K562 (cell line): ENCODE measurements around the gene NAT9. TPM values are rescaled to one million over a fixed set of nuclear protein-coding genes. Genes with fewer than 3 reads are reported as not detected.

ENCODE experiments used
- CHD2 ChIP-seq: IDR thresholded peaks from 2 replicates; pipeline ENCODE4 v1.6.1; 2011; ENCODE audit warnings: low read depth, low read length
- CREB3L1 ChIP-seq: fragments of 450-650 bp; IDR thresholded peaks from 2 replicates; pipeline ENCODE4 v1.6.1; 2014; ENCODE audit warnings: low read depth, mild to moderate bottlenecking, moderate library complexity, borderline replicate concordance
- CREM ChIP-seq: IDR thresholded peaks from 2 replicates; pipeline ENCODE4 v1.6.1; 2014; ENCODE audit warnings: antibody characterized with exemption, low read depth
- DACH1 ChIP-seq: fragments of 450-650 bp; IDR thresholded peaks from 2 replicates; pipeline ENCODE4 v1.6.1; 2018; ENCODE audit not compliant: partially characterized antibody
- DMBX1 ChIP-seq: fragments of 250-450 bp; sonication (Bioruptor Pico); IDR thresholded peaks from 2 replicates; pipeline ENCODE4 v1.8.0; 2022; ENCODE audit warnings: inconsistent platforms, mild to moderate bottlenecking, moderate library complexity, borderline replicate concordance
- FOXJ3 ChIP-seq: sonication (generic); formaldehyde crosslinking; IDR thresholded peaks from 2 replicates; pipeline ENCODE4 v1.4.0; 2020; ENCODE audit warnings: mild to moderate bottlenecking, missing genetic modification reagents
- JUND ChIP-seq, 2 experiments: IDR thresholded peaks; 2 replicates in 1 of 2; 3 replicates in 1 of 2; pipeline ENCODE4 v1.6.1; 2011; ENCODE audit warnings: borderline replicate concordance in 2 of 2, low read depth in 2 of 2, low read length in 2 of 2, improper control_type of control experiment in 1 of 2, missing biosample characterization in 1 of 2, missing genetic modification characterization in 1 of 2, missing genetic modification reagents in 1 of 2
- MAZ ChIP-seq, 2 experiments: fragments of 450-650 bp in 1 of 2; sonication (generic) in 1 of 2; formaldehyde crosslinking; IDR thresholded peaks in 1 of 2; conservative IDR thresholded peaks in 1 of 2; 2 replicates each; pipeline versions ENCODE4 v1.4.0 to v1.5.0; 2020; ENCODE audit warnings: mild to moderate bottlenecking in 1 of 2, missing genetic modification reagents in 1 of 2
- MTA3 ChIP-seq: fragments of 450-650 bp; formaldehyde crosslinking; IDR thresholded peaks from 2 replicates; pipeline ENCODE4 v1.6.1; 2017; ENCODE audit warnings: mild to moderate bottlenecking, borderline replicate concordance
- PCBP1 ChIP-seq: fragments of 200-400 bp; formaldehyde crosslinking; IDR thresholded peaks from 2 replicates; pipeline ENCODE4 v1.6.1; 2018; ENCODE audit warnings: mild to moderate bottlenecking, low read depth, low read length; ENCODE audit not compliant: poor library complexity, severe bottlenecking
- PHF8 ChIP-seq: fragments of 200-600 bp; sonication (generic); IDR thresholded peaks from 2 replicates; pipeline ENCODE4 v1.6.1; 2012; ENCODE audit warnings: mixed run types, mild to moderate bottlenecking, inconsistent platforms, low read length, moderate library complexity, borderline replicate concordance
- REST ChIP-seq, 2 experiments: fragments of 450-650 bp; formaldehyde crosslinking in 1 of 2; IDR thresholded peaks; 2 replicates each; pipeline versions ENCODE4 v1.4.0 to v1.6.1; 2014 to 2020; ENCODE audit warnings: mild to moderate bottlenecking in 2 of 2, borderline replicate concordance in 1 of 2, low read depth in 1 of 2
- RHOXF2B ChIP-seq: fragments of 250-450 bp; sonication (Bioruptor Pico); conservative IDR thresholded peaks from 2 replicates; pipeline ENCODE4 v1.5.1; 2021
- ZNF217 ChIP-seq: sonication (generic); formaldehyde crosslinking; IDR thresholded peaks from 2 replicates; pipeline ENCODE4 v1.8.0; 2022; ENCODE audit warnings: mild to moderate bottlenecking, missing genetic modification reagents
- ZNF224 ChIP-seq: sonication (generic); formaldehyde crosslinking; IDR thresholded peaks from 2 replicates; pipeline ENCODE4 v1.8.0; 2022; ENCODE audit warnings: mild to moderate bottlenecking, missing genetic modification reagents
- ZNF239 ChIP-seq: fragments of 250-450 bp; sonication (Bioruptor Pico); IDR thresholded peaks from 2 replicates; pipeline ENCODE4 v1.4.0; 2020; ENCODE audit warnings: mild to moderate bottlenecking
- ZNF507 ChIP-seq: conservative IDR thresholded peaks from 2 replicates; pipeline ENCODE4 v1.6.1; 2017; ENCODE audit warnings: missing genetic modification characterization, missing compliant biosample characterization
- polyA plus RNA-seq, 8 experiments: library from polyadenylated mRNA; depleted of rRNA in 4 of 8; stranded (reverse) in 5 of 8; unstranded in 3 of 8; fragments of >200 nt; fragmentation: Nextera tagmentation in 2 of 8; fragmentation: Illumina TruSeq in 1 of 8; extraction: Ambion mirVana in 2 of 8; extraction: Trizol in 1 of 8; gene quantifications; 2 replicates each; pipeline versions ENCODE4 v1.2.1 to v1.2.3, GENCODE V29; 2011 to 2014; ENCODE audit warnings: inconsistent platforms in 1 of 8, missing spikeins in 1 of 8
- total RNA-seq, 7 experiments: library from RNA; depleted of rRNA in 6 of 7; stranded (reverse); fragments of >200 nt in 6 of 7; fragmentation: Illumina TruSeq in 2 of 7; extraction: Trizol in 2 of 7; gene quantifications; 2 replicates each; pipeline versions ENCODE4 v1.2.1 to v1.2.3, GENCODE V29; 2011 to 2021; ENCODE audit warnings: low replicate concordance in 1 of 7

The NAT9 gene
- total and polyA plus RNA-seq, 9 of the 15 experiments (the other 6 are each of a cell fraction or from before 2014, with no cell fraction given), result 4.2 to 63.6 (median 40.8) TPM

GRCh38 chr17:74776044-74776962, at the start of gene NAT9 (continued):
- TF ChIP-seq MAZ (CRISPR knock-in tag; conservative IDR thresholded peaks at IDR 0.05 in 1 of 2, IDR thresholded peaks at IDR 0.05 in 1 of 2) (peak; percentile 70 to 73), MTA3 (peak; percentile 96), JUND (IDR thresholded peaks at IDR 0.05; ENCODE audit: borderline replicate concordance, low read depth, low read length) (peak; percentile 39), JUND (tag; IDR thresholded peaks at IDR 0.05; ENCODE audit: borderline replicate concordance, low read depth, low read length) (no peak), CREM (peak; percentile 80), PCBP1 (peak; percentile 69), RHOXF2B (CRISPR knock-in tag) (no peak), ZNF239 (CRISPR knock-in tag) (no peak), CHD2 (peak; percentile 33; the same call in 1 of the 2 replicates), ZNF217 (no peak), ZNF224 (no peak), DACH1 (peak; percentile 83), DMBX1 (CRISPR knock-in tag) (no peak), FOXJ3 (CRISPR knock-in tag) (no peak), REST (IDR thresholded peaks at IDR 0.05; ENCODE audit: borderline replicate concordance) (peak; percentile 78), REST (CRISPR knock-in tag; IDR thresholded peaks at IDR 0.05; ENCODE audit: low read depth) (0 out of 2 replicates have a peak, but pooled peaks have one; percentile 81), ZNF507 (tag) (no peak), PHF8 (peak; percentile 94; the same call in 1 of the 2 replicates), CREB3L1 (peak; percentile 85)
